ENCODE measurements around the gene MAP7.

GRCh38 chr6:136517582-136517981 is 32.6 kb downstream of the MAP7 start:
- TF ChIP-seq CTCF (IDR thresholded peaks at IDR 0.05) (no peak), EP300 (IDR thresholded peaks at IDR 0.05) (no peak), POLR2AphosphoS5 (IDR thresholded peaks at IDR 0.05) (no peak)
